Measurements from ENCODE around the gene CCDC159. TPM values are rescaled to one million over a fixed set of nuclear protein-coding genes. Genes with fewer than 3 reads are reported as not detected.
A peak's percentile ranks its signal among the peaks of the same experiment; 100 is the strongest.

CCDC159 gene
- total and polyA plus RNA-seq, 2 of the 13 experiments (the other 11 are each of a cell fraction or from before 2014, with no cell fraction given) = 1.7 to 6.3 TPM

DNA sequence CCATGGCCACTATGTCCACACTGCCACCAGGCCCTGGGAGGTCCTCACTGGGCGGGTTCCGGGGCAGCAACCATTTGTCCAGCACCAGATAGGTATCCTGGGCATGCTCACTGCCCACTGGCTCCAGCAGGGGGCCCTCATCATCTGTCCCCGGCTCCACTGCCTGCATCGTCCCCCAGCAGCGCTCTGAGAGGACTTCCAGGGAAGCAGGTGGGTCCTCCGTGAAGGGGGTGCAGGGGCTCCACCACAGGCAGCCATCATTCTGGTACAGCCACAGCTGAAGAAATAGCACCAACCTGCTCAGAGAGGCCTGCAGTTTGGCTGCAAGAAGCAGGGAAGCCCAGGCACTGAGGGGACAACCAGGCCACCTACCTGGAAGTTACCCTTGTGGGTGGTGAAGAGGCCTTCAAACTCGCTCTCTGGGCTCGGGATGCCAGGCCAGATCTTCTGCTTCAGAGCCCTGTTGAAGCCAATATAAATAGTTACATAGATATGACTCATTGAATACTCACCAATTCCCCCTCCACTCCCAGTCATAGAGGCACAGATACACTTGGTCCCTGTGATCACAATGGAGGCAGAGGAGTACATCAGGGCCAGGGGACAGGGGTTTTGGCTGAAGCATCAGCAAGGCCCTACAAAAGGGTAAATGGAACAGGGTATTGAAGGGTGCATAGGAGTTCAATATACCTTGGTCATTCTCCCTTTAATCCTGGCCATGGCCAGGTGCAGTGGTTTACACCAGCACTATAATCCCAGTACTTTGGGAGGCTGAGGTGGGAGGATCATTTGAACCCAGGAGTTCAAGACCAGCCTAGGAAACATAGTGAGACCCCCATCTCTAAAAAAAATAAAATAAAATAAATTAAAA lies 32.2 kb downstream of the CCDC159 start (continued):
- TF ChIP-seq ZNF362 (CRISPR knock-in tag; IDR thresholded peaks at IDR 0.05; ENCODE audit: borderline replicate concordance) = no peak
- peak; percentile 26; the same call in 1 of the 2 replicates for TF ChIP-seq ZNF598 (CRISPR knock-in tag; IDR thresholded peaks at IDR 0.05; ENCODE audit: borderline replicate concordance)
- 0 out of 2 replicates have a peak, but pooled peaks have one; percentile 40 for TF ChIP-seq POGK (CRISPR knock-in tag; conservative IDR thresholded peaks at IDR 0.05)
- no peak for TF ChIP-seq NBN (conservative IDR thresholded peaks at IDR 0.05)
- TF ChIP-seq ARID4A (CRISPR knock-in tag; IDR thresholded peaks at IDR 0.05; ENCODE audit: borderline replicate concordance) = peak; percentile 32; the same call in 1 of the 2 replicates
- TF ChIP-seq ZNF776 (CRISPR knock-in tag; IDR thresholded peaks at IDR 0.05) = no peak
- TF ChIP-seq KLF16 (CRISPR knock-in tag; IDR thresholded peaks at IDR 0.05) = no peak
- no peak for TF ChIP-seq TBX3 (IDR thresholded peaks at IDR 0.05; ENCODE audit: borderline replicate concordance)
- no peak for TF ChIP-seq ZNF720 (CRISPR knock-in tag; IDR thresholded peaks at IDR 0.05)
- peak; percentile 42 for TF ChIP-seq TEAD3 (CRISPR knock-in tag; optimal IDR thresholded peaks at IDR 0.05; ENCODE audit: borderline replicate concordance)
- peak; percentile 37; the same call in 1 of the 2 replicates for TF ChIP-seq ZFX (CRISPR knock-in tag; IDR thresholded peaks at IDR 0.05; ENCODE audit: low read depth)
- TF ChIP-seq NR2F1 (CRISPR knock-in tag; IDR thresholded peaks at IDR 0.05) = no peak
- TF ChIP-seq ZFP36L2 (CRISPR knock-in tag; IDR thresholded peaks at IDR 0.05) = no peak
- TF ChIP-seq ERF (CRISPR knock-in tag; IDR thresholded peaks at IDR 0.05) = no peak
- TF ChIP-seq, protein P1, sequence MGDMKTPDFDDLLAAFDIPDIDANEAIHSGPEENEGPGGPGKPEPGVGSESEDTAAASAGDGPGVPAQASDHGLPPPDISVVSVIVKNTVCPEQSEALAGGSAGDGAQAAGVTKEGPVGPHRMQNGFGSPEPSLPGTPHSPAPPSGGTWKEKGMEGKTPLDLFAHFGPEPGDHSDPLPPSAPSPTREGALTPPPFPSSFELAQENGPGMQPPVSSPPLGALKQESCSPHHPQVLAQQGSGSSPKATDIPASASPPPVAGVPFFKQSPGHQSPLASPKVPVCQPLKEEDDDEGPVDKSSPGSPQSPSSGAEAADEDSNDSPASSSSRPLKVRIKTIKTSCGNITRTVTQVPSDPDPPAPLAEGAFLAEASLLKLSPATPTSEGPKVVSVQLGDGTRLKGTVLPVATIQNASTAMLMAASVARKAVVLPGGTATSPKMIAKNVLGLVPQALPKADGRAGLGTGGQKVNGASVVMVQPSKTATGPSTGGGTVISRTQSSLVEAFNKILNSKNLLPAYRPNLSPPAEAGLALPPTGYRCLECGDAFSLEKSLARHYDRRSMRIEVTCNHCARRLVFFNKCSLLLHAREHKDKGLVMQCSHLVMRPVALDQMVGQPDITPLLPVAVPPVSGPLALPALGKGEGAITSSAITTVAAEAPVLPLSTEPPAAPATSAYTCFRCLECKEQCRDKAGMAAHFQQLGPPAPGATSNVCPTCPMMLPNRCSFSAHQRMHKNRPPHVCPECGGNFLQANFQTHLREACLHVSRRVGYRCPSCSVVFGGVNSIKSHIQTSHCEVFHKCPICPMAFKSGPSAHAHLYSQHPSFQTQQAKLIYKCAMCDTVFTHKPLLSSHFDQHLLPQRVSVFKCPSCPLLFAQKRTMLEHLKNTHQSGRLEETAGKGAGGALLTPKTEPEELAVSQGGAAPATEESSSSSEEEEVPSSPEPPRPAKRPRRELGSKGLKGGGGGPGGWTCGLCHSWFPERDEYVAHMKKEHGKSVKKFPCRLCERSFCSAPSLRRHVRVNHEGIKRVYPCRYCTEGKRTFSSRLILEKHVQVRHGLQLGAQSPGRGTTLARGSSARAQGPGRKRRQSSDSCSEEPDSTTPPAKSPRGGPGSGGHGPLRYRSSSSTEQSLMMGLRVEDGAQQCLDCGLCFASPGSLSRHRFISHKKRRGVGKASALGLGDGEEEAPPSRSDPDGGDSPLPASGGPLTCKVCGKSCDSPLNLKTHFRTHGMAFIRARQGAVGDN (CRISPR knock-in tag; IDR thresholded peaks at IDR 0.05) = peak; percentile 66
- TF ChIP-seq ZNF430 (CRISPR knock-in tag; IDR thresholded peaks at IDR 0.05) = no peak
- no peak for TF ChIP-seq MAF1 (CRISPR knock-in tag; IDR thresholded peaks at IDR 0.05; ENCODE audit: borderline replicate concordance)
